AG04450 (cell line): ENCODE data around the gene RNF13. TPM values are rescaled to one million over a fixed set of nuclear protein-coding genes. Genes with fewer than 3 reads are reported as not detected.
A peak's percentile ranks its signal among the peaks of the same experiment; 100 is the strongest.

ENCODE experiments used
- CTCF ChIA-PET: fragments of 300-600, 350-600 bp; formaldehyde crosslinking; extraction: SDS; loops from one replicate; lab custom pipeline; 2022; ENCODE audit warnings: antibody characterized with exemption, inconsistent platforms; lab: Charles Lee
- POLR2A ChIA-PET: fragments of 350-600 bp; formaldehyde crosslinking; extraction: SDS; loops from one replicate; lab custom pipeline; 2021; ENCODE audit warnings: antibody characterized with exemption, inconsistent platforms; lab: Yijun Ruan, JAX
- DNase-seq: peaks from one replicate; pipeline ENCODE4 v3.0.0-alpha.2; 2011; ENCODE audit warnings: low read depth, low spot score
- H3K27ac ChIP-seq: one replicate; pipeline ENCODE4 v1.5.1; 2012; ENCODE audit warnings: low read depth, low read length, control low read depth
- H3K27me3 ChIP-seq: one replicate; pipeline ENCODE4 v1.6.0; 2012; ENCODE audit warnings: low read length; ENCODE audit not compliant: control insufficient read depth, insufficient read depth
- H3K4me3 ChIP-seq: 2 replicates; pipeline ENCODE4 v1.5.1; 2011; ENCODE audit warnings: mild to moderate bottlenecking, low read depth, low read length, control low read depth
- H3K9me3 ChIP-seq: 2 replicates; pipeline ENCODE4 v1.5.1; 2012; ENCODE audit warnings: low read length; ENCODE audit not compliant: control insufficient read depth, insufficient read depth
- polyA plus RNA-seq: library from polyadenylated mRNA; depleted of rRNA; stranded (reverse); fragments of >200 nt; gene quantifications from 2 replicates; pipeline ENCODE4 v1.2.3, GENCODE V29; 2011
- TF ChIP-seq, protein P1 (sequence below): IDR thresholded peaks from 2 replicates; pipeline ENCODE4 v1.5.1; 2011; ENCODE audit warnings: low read depth, low read length, control low read depth, inconsistent platforms

The RNF13 gene
- polyA plus RNA-seq, 1 experiment: 46.3 TPM

DNA sequence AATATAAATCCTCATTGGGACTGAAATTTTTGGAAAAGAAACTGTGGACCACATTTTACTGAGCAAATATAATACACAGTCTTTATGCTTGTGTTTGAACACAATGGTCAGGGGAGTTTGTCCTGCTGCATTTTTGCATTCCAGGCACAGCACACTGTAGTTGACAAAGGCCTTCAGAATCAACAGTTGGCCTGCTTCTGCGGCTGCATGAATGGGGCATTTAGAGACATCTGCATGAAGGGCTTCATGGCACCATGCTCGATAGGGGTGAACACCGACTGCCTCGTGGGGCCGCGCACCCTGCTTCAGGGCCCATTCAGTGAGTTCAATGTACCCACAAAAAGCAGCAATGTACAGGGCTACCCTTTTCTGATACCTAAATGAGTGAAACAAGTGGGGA lies 45.3 kb upstream of the RNF13 start:
- no peak overlapping the region for H3K27ac ChIP-seq
- H3K9me3 ChIP-seq: no peaks in the 10 kb centered on the region
- POLR2A ChIA-PET: no interaction called here
- H3K4me3 ChIP-seq: no peak overlapping the region
- H3K27me3 ChIP-seq: peaks cover 14% of the 10 kb centered on the region
- CTCF ChIA-PET: interaction anchor here (0.7 to 14.5 kb wide), 5 partner anchors 9 to 199 kb away, joined by 3 to 400 read pairs (median 25); partner anchors contain the start of gene COMMD2
- DNase-seq: no peak
- TF ChIP-seq, protein P1, sequence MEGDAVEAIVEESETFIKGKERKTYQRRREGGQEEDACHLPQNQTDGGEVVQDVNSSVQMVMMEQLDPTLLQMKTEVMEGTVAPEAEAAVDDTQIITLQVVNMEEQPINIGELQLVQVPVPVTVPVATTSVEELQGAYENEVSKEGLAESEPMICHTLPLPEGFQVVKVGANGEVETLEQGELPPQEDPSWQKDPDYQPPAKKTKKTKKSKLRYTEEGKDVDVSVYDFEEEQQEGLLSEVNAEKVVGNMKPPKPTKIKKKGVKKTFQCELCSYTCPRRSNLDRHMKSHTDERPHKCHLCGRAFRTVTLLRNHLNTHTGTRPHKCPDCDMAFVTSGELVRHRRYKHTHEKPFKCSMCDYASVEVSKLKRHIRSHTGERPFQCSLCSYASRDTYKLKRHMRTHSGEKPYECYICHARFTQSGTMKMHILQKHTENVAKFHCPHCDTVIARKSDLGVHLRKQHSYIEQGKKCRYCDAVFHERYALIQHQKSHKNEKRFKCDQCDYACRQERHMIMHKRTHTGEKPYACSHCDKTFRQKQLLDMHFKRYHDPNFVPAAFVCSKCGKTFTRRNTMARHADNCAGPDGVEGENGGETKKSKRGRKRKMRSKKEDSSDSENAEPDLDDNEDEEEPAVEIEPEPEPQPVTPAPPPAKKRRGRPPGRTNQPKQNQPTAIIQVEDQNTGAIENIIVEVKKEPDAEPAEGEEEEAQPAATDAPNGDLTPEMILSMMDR: no peak

DNA sequence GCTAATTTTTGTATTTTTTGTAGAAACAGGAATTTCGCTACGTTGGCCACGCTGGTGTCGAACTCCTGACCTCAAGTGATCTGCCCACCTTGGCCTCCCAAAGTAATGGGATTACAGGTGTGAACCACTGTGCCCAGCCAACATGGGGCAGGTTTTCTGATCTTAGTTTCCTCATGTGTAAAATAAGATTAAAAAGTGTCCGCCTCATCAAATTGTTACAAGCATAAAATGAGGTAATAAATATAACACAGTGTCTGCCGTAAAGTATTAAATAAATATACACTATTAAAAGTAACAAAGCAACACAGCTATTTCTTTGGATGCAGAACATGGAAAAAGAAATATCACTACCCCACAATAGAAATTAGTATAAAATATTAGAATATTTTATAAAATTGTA lies 44.3 kb upstream of the RNF13 start:
- no peak for DNase-seq
- CTCF ChIA-PET: interaction anchor here (0.5 to 14.5 kb wide), 3 partner anchors 39 to 813 kb away, joined by 4 to 400 read pairs (median 4); no protein-coding TSS in a partner anchor
- TF ChIP-seq, protein P1: no peak

DNA sequence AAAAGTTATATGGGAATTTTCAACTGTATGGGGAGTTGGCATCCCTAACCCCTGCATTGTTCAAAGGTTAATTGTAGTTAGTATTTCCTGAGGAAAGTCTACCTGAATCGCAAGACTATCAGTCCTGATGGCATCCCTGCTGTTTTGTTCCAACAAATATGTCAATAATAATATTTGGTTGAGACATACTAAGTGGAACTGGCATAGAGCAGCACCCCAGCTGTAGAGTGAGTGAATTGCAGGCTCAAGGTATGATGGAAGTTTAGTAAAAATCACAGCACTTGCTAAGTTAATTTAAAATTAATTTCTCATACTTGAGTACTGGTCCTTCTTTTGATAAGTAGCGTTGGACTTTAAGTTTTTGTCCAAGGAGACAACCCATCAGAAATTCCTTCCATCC lies 42.8 kb upstream of the RNF13 start:
- Histone ChIP-seq H3K4me3 (no peak overlapping the region), H3K27me3 (peaks cover 5% of the 10 kb centered on the region), H3K9me3 (no peaks in the 10 kb centered on the region), H3K27ac (no peak overlapping the region)
- DNase-seq: no peak
- TF ChIP-seq, protein P1: no peak
- POLR2A ChIA-PET: interaction anchor here (0.5 kb wide), 1 partner anchor 432 kb away, joined by 6 read pairs; no protein-coding TSS in a partner anchor
- CTCF ChIA-PET: interaction anchor here (0.8 to 14.5 kb wide), 16 partner anchors 8 to 277 kb away, joined by 3 to 400 read pairs (median 8); partner anchors contain the start of gene ANKUB1

More for the DNA sequence above, 44.3 kb upstream of the RNF13 start:
- no peak overlapping the region for H3K27ac ChIP-seq
- H3K27me3 ChIP-seq: peaks cover 10% of the 10 kb centered on the region
- POLR2A ChIA-PET: interaction anchor here (0.6 kb wide), 1 partner anchor 41 kb away, joined by 3 read pairs; no protein-coding TSS in a partner anchor
- H3K9me3 ChIP-seq: no peaks in the 10 kb centered on the region
- H3K4me3 ChIP-seq: no peak overlapping the region

DNA sequence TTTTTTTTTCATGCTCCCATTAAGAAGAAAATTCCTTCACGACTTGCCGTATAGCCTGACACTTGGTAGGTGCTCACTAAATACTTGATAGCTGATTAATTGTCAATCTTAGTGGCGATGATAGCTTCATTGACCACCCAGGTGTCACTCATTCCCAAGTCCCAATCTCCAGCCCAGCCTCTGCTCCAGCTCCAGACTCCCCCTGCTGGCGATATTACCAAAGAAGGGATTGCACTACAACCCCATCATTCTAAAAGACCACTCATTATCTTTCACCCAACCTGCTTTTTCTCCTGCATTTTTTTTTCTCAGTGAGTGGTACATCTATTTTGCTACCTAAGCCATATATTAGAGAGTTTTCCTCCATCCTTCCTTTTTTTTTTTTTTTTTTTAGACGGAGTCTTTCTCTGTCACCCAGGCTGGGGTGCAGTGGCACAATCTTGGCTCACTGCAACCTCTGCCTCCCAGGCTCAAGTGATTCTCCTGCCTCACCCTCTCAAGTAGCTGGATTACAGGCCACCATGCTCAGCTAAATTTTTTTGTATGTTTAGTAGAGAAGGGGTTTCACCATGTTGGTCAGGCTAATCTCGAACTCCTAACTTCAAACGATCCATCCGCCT lies 41.3 kb upstream of the RNF13 start:
- no peak for DNase-seq
- Histone ChIP-seq H3K27me3 (peaks cover 5% of the 10 kb centered on the region), H3K9me3 (no peaks in the 10 kb centered on the region), H3K4me3 (no peak overlapping the region), H3K27ac (no peak overlapping the region)
- ChIA-PET POLR2A (interaction anchor here (0.7 kb wide), 1 partner anchor 282 kb away, joined by 8 read pairs; no protein-coding TSS in a partner anchor), CTCF (interaction anchor here (0.7 to 14.5 kb wide), 57 partner anchors 8 to 816 kb away, joined by 3 to 400 read pairs (median 4); partner anchors contain the start of genes ANKUB1 and TM4SF1)
- TF ChIP-seq, protein P1: peak; percentile 85

DNA sequence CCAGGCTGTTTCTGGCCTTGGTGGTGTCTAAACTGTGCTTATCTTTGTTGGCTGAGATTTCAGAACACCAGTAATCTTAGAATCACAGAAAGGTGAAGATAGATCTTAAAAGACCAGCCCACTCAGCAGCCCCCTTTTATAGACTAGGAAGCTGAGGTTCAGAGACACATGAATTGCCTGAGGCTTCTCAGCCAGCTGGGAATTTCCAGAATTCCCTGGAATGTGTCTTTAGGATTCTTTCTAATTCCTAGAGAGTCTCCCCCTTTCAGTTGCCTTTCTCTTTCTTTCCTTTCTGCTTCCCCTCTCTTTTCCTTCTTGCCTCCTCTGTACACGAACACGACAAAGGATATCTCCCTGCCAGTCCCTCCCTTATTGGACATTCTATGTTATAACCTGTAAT lies 40.2 kb upstream of the RNF13 start:
- H3K9me3 ChIP-seq: no peaks in the 10 kb centered on the region
- no peaks in the 10 kb centered on the region for H3K27me3 ChIP-seq
- ChIA-PET CTCF (interaction anchor here (0.6 to 14.5 kb wide), 15 partner anchors 10 to 435 kb away, joined by 3 to 400 read pairs (median 10); partner anchors contain the start of genes ANKUB1 and RNF13), POLR2A (no interaction called here)
- no peak for DNase-seq
- H3K4me3 ChIP-seq: no peak overlapping the region
- H3K27ac ChIP-seq: no peak overlapping the region
- TF ChIP-seq, protein P1: no peak
